ENCODE results near the gene OR10C1. TPM values are rescaled to one million over a fixed set of nuclear protein-coding genes. Genes with fewer than 3 reads are reported as not detected.

The OR10C1 gene
- polyA plus RNA-seq, 2 of the 4 experiments (the other 2 are of a cell fraction) = not detected

DNA sequence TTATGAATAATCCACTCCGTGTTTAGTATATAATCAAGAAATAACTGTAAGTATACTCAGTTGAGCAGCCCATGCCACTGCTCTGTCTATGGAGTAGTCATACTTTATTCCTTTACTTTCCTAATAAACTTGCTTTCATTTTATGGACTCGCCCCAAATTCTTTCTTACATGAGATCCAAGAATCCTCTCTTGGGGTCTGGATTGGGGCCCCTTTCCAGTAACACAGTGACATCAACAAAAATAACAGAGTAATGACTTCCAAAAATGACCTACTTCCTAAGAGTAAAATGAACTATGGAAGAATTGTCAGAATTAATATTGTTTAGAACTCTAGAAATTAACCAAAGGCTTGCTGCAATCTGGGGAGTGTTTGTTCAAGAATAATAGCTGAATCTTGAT lies 26.7 kb downstream of the OR10C1 start (continued):
- TF ChIP-seq, protein P1, sequence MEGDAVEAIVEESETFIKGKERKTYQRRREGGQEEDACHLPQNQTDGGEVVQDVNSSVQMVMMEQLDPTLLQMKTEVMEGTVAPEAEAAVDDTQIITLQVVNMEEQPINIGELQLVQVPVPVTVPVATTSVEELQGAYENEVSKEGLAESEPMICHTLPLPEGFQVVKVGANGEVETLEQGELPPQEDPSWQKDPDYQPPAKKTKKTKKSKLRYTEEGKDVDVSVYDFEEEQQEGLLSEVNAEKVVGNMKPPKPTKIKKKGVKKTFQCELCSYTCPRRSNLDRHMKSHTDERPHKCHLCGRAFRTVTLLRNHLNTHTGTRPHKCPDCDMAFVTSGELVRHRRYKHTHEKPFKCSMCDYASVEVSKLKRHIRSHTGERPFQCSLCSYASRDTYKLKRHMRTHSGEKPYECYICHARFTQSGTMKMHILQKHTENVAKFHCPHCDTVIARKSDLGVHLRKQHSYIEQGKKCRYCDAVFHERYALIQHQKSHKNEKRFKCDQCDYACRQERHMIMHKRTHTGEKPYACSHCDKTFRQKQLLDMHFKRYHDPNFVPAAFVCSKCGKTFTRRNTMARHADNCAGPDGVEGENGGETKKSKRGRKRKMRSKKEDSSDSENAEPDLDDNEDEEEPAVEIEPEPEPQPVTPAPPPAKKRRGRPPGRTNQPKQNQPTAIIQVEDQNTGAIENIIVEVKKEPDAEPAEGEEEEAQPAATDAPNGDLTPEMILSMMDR (IDR thresholded peaks at IDR 0.05) = no peak
- TF ChIP-seq HOXB5 (CRISPR knock-in tag; IDR thresholded peaks at IDR 0.05) (no peak), ZC3H11A (IDR thresholded peaks at IDR 0.05) (no peak), RAD21 (conservative IDR thresholded peaks at IDR 0.05 in 1 of 2, IDR thresholded peaks at IDR 0.05 in 1 of 2) (no peak), ZFP36 (IDR thresholded peaks at IDR 0.05; ENCODE audit: borderline replicate concordance, partially characterized antibody) (no peak), POLR2AphosphoS2 (conservative IDR thresholded peaks at IDR 0.05; ENCODE audit: low read length) (no peak)

DNA sequence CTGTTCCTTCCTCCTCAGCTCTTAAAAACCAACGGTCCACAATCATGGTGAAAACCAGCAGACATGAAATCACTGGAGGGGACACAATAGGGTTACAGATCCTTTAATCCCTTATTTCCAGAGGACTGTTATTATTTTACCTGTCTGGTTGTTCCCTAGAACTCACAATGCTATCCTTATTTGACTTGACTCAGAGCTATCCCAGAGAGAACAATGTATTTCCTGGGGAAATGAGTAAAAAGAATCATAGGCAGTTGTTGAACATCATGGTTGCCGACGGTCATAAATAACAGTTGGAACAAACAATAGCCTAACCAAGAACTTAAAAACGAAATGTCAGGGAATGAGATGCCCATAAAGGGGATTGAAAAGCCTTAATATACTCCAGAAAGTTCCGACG lies 27.1 kb downstream of the OR10C1 start:
- H3K4me2 ChIP-seq = no peak overlapping the region
- FAIRE-seq (no peak), DNase-seq (ENCODE audit: low read depth in 1 of 2, low spot score in 1 of 2) (no peak), ATAC-seq (no peak)
- no peaks in the 10 kb centered on the region for H3K9me3 ChIP-seq
- ChIA-PET CTCF (no interaction called here), POLR2A (no interaction called here)
- H3K27ac ChIP-seq = no peak overlapping the region
- H3K4me3 ChIP-seq = no peak overlapping the region
- 43% methylated on average over 6 of the region's 6 CpGs for WGBS (ENCODE audit: missing lambda C conversion rate)
- H3K4me1 ChIP-seq = no peaks in the 10 kb centered on the region
- TF ChIP-seq, protein P2, sequence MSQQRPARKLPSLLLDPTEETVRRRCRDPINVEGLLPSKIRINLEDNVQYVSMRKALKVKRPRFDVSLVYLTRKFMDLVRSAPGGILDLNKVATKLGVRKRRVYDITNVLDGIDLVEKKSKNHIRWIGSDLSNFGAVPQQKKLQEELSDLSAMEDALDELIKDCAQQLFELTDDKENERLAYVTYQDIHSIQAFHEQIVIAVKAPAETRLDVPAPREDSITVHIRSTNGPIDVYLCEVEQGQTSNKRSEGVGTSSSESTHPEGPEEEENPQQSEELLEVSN (IDR thresholded peaks at IDR 0.05; ENCODE audit: borderline replicate concordance, low read depth) = no peak
- TF ChIP-seq, protein P3, sequence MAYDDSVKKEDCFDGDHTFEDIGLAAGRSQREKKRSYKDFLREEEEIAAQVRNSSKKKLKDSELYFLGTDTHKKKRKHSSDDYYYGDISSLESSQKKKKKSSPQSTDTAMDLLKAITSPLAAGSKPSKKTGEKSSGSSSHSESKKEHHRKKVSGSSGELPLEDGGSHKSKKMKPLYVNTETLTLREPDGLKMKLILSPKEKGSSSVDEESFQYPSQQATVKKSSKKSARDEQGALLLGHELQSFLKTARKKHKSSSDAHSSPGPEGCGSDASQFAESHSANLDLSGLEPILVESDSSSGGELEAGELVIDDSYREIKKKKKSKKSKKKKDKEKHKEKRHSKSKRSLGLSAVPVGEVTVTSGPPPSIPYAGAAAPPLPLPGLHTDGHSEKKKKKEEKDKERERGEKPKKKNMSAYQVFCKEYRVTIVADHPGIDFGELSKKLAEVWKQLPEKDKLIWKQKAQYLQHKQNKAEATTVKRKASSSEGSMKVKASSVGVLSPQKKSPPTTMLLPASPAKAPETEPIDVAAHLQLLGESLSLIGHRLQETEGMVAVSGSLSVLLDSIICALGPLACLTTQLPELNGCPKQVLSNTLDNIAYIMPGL (CRISPR knock-in tag; IDR thresholded peaks at IDR 0.05; ENCODE audit: borderline replicate concordance) = no peak
- TF ChIP-seq MAFK (IDR thresholded peaks at IDR 0.05; ENCODE audit: partially characterized antibody) = no peak
- TF ChIP-seq EHF (CRISPR knock-in tag; IDR thresholded peaks at IDR 0.05) = no peak
- TF ChIP-seq MAZ (IDR thresholded peaks at IDR 0.05; ENCODE audit: borderline replicate concordance, low read depth, low read length) = no peak
- TF ChIP-seq RCOR1 (IDR thresholded peaks at IDR 0.05; ENCODE audit: low read depth, low read length) = no peak
- no peak for TF ChIP-seq RARB (CRISPR knock-in tag; IDR thresholded peaks at IDR 0.05)
- TF ChIP-seq, protein P4, sequence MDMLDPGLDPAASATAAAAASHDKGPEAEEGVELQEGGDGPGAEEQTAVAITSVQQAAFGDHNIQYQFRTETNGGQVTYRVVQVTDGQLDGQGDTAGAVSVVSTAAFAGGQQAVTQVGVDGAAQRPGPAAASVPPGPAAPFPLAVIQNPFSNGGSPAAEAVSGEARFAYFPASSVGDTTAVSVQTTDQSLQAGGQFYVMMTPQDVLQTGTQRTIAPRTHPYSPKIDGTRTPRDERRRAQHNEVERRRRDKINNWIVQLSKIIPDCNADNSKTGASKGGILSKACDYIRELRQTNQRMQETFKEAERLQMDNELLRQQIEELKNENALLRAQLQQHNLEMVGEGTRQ (IDR thresholded peaks at IDR 0.05) = no peak
- TF ChIP-seq HOXA7 (CRISPR knock-in tag; IDR thresholded peaks at IDR 0.05) = no peak
- TF ChIP-seq HEYL (CRISPR knock-in tag; IDR thresholded peaks at IDR 0.05) = no peak
- TF ChIP-seq, protein P5, sequence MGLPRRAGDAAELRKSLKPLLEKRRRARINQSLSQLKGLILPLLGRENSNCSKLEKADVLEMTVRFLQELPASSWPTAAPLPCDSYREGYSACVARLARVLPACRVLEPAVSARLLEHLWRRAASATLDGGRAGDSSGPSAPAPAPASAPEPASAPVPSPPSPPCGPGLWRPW (IDR thresholded peaks at IDR 0.05) = no peak
- no peak for TF ChIP-seq KDM5A (IDR thresholded peaks at IDR 0.05)
- TF ChIP-seq, protein P6, sequence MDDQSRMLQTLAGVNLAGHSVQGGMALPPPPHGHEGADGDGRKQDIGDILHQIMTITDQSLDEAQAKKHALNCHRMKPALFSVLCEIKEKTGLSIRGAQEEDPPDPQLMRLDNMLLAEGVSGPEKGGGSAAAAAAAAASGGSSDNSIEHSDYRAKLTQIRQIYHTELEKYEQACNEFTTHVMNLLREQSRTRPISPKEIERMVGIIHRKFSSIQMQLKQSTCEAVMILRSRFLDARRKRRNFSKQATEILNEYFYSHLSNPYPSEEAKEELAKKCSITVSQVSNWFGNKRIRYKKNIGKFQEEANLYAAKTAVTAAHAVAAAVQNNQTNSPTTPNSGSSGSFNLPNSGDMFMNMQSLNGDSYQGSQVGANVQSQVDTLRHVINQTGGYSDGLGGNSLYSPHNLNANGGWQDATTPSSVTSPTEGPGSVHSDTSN (IDR thresholded peaks at IDR 0.05) = no peak
- no peak for TF ChIP-seq ZNF302 (CRISPR knock-in tag; IDR thresholded peaks at IDR 0.05)
- no peak for TF ChIP-seq CBX8 (IDR thresholded peaks at IDR 0.05)
